ENCODE measurements around the gene IGF2BP1.

DNA sequence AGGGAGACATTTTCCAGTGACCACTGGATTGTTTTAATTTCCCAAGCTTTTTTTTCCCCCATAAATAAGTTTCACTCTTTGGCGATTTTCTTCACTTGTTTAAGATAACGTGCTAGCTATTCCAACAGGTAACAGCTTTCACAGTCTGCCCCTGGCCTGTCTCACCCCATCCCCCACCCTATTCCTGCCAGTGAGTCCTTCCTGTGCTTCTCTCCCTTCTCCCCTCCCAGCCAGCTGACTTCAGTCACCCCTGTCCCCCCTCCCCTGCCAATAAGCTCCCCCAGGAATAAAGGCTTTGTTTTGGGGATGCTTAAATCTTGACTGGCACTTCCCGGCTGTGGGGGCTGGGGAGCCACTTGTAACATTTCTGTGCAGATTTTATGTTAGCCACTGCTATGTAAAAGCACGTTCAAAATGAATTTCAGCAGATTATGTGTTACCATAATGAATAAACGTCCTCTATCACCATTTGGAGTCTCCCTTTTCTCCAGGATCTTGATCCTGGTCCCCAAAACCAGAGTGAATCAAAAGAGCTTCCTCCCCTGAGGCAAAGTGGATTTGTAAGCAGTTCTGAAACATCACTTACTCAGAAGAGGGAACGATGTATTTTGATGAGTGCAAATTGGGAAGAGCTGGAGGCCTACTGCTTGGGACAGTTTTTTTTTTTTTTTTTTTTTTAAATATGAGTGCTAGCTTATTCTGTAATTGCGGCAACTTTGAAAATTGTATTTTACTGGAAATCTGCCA, 58.2 kb downstream of the IGF2BP1 start:
- TF ChIP-seq, protein P1, sequence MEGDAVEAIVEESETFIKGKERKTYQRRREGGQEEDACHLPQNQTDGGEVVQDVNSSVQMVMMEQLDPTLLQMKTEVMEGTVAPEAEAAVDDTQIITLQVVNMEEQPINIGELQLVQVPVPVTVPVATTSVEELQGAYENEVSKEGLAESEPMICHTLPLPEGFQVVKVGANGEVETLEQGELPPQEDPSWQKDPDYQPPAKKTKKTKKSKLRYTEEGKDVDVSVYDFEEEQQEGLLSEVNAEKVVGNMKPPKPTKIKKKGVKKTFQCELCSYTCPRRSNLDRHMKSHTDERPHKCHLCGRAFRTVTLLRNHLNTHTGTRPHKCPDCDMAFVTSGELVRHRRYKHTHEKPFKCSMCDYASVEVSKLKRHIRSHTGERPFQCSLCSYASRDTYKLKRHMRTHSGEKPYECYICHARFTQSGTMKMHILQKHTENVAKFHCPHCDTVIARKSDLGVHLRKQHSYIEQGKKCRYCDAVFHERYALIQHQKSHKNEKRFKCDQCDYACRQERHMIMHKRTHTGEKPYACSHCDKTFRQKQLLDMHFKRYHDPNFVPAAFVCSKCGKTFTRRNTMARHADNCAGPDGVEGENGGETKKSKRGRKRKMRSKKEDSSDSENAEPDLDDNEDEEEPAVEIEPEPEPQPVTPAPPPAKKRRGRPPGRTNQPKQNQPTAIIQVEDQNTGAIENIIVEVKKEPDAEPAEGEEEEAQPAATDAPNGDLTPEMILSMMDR (conservative IDR thresholded peaks at IDR 0.05; ENCODE audit: low read depth, low read length): no peak
- TF ChIP-seq EZH2 (IDR thresholded peaks at IDR 0.05; ENCODE audit: low read length, unreplicated experiment) (no peak), EZH2phosphoT487 (IDR thresholded peaks at IDR 0.05; ENCODE audit: borderline replicate concordance, low read length) (no peak)
